SK-N-SH treated with all-trans-retinoic acid at 6 μM for 48 hours (cell line): ENCODE measurements around the gene SERP1.

Experiments used
- ATAC-seq: fragments of 200-7000 bp; cut with Tn5 transposase; 3 replicates; pipeline ENCODE4 v1.9.1; 2020; ENCODE audit warnings: mild to moderate bottlenecking, moderate library complexity
- ARNTL ChIP-seq: fragments of 450-650 bp; formaldehyde crosslinking; IDR thresholded peaks from 2 replicates; pipeline ENCODE4 v1.5.0; 2020; ENCODE audit warnings: low read depth, mild to moderate bottlenecking, moderate library complexity, borderline replicate concordance
- BACH2 ChIP-seq: fragments of 250-450 bp; sonication (Bioruptor Pico); IDR thresholded peaks from 2 replicates; pipeline ENCODE4 v1.9.0; 2021; ENCODE audit warnings: mild to moderate bottlenecking, borderline replicate concordance
- CSDC2 ChIP-seq: fragments of 250-450 bp; sonication (Bioruptor Pico); IDR thresholded peaks from 2 replicates; pipeline ENCODE4 v1.5.0; 2020; ENCODE audit warnings: mild to moderate bottlenecking, moderate library complexity
- CSRNP3 ChIP-seq: fragments of 250-450 bp; sonication (Bioruptor Pico); IDR thresholded peaks from 2 replicates; pipeline ENCODE4 v1.5.1; 2021; ENCODE audit warnings: mild to moderate bottlenecking, moderate library complexity
- ESRRG ChIP-seq: fragments of 250-450 bp; sonication (Bioruptor Pico); IDR thresholded peaks from 2 replicates; pipeline ENCODE4 v1.6.1; 2021; ENCODE audit warnings: mild to moderate bottlenecking
- GLIS3 ChIP-seq: fragments of 250-450 bp; sonication (Bioruptor Pico); IDR thresholded peaks from 2 replicates; pipeline ENCODE4 v1.5.0; 2020; ENCODE audit warnings: mild to moderate bottlenecking, moderate library complexity
- ISL1 ChIP-seq: fragments of 250-450 bp; sonication (Bioruptor Pico); IDR thresholded peaks from 2 replicates; pipeline ENCODE4 v2.1.2; 2022; ENCODE audit warnings: mild to moderate bottlenecking, moderate library complexity
- OSR1 ChIP-seq: fragments of 250-450 bp; sonication (Bioruptor Pico); IDR thresholded peaks from 2 replicates; pipeline ENCODE4 v1.8.0; 2022; ENCODE audit warnings: moderate library complexity, mild to moderate bottlenecking, inconsistent platforms
- PATZ1 ChIP-seq: fragments of 250-450 bp; sonication (Bioruptor Pico); IDR thresholded peaks from 2 replicates; pipeline ENCODE4 v1.8.0; 2020; ENCODE audit warnings: mild to moderate bottlenecking, moderate library complexity, borderline replicate concordance
- RARB ChIP-seq: fragments of 250-450 bp; sonication (Bioruptor Pico); IDR thresholded peaks from 2 replicates; pipeline ENCODE4 v1.8.0; 2021; ENCODE audit warnings: mild to moderate bottlenecking, moderate library complexity
- SNAI2 ChIP-seq: fragments of 250-450 bp; sonication (Bioruptor Pico); IDR thresholded peaks from 2 replicates; pipeline ENCODE4 v1.5.0; 2020; ENCODE audit warnings: mild to moderate bottlenecking, moderate library complexity
- TCF4 ChIP-seq: fragments of 250-450 bp; sonication (Bioruptor Pico); IDR thresholded peaks from 2 replicates; pipeline ENCODE4 v1.8.0; 2021; ENCODE audit warnings: mild to moderate bottlenecking, moderate library complexity, borderline replicate concordance
- TOX ChIP-seq: fragments of 250-450 bp; sonication (Bioruptor Pico); IDR thresholded peaks from 2 replicates; pipeline ENCODE4 v1.8.0; 2021; ENCODE audit warnings: mild to moderate bottlenecking, moderate library complexity, borderline replicate concordance
- ZC3H10 ChIP-seq: fragments of 250-450 bp; sonication (Bioruptor Pico); IDR thresholded peaks from 2 replicates; pipeline ENCODE4 v1.5.1; 2021; ENCODE audit warnings: mild to moderate bottlenecking, moderate library complexity
- ZFP3 ChIP-seq: fragments of 250-450 bp; sonication (Bioruptor Pico); IDR thresholded peaks from 2 replicates; pipeline ENCODE4 v1.5.0; 2020; ENCODE audit warnings: mild to moderate bottlenecking, moderate library complexity
- ZFP30 ChIP-seq: fragments of 450-650 bp; formaldehyde crosslinking; IDR thresholded peaks from 2 replicates; pipeline ENCODE4 v1.5.0; 2022; ENCODE audit warnings: mild to moderate bottlenecking, moderate library complexity
- ZNF565 ChIP-seq: fragments of 450-650 bp; formaldehyde crosslinking; conservative IDR thresholded peaks from 2 replicates; pipeline ENCODE4 v1.5.0; 2020; ENCODE audit warnings: low read depth, mild to moderate bottlenecking, moderate library complexity
- ZNF70 ChIP-seq: fragments of 450-650 bp; formaldehyde crosslinking; IDR thresholded peaks from 2 replicates; pipeline ENCODE4 v1.5.0; 2020; ENCODE audit warnings: mild to moderate bottlenecking, moderate library complexity
- ZNF8 ChIP-seq: fragments of 450-650 bp; formaldehyde crosslinking; IDR thresholded peaks from 2 replicates; pipeline ENCODE4 v1.5.0; 2020; ENCODE audit warnings: mild to moderate bottlenecking, moderate library complexity
- TF ChIP-seq, protein P1 (sequence below): fragments of 250-450 bp; sonication (Bioruptor Pico); IDR thresholded peaks from 2 replicates; pipeline ENCODE4 v1.5.0; 2020; ENCODE audit warnings: mild to moderate bottlenecking, moderate library complexity
- TF ChIP-seq, protein P2 (sequence below): fragments of 250-450 bp; sonication (Bioruptor Pico); IDR thresholded peaks from 2 replicates; pipeline ENCODE4 v1.8.0; 2021; ENCODE audit warnings: low read depth, mild to moderate bottlenecking, moderate library complexity, borderline replicate concordance

Gene SERP1

DNA sequence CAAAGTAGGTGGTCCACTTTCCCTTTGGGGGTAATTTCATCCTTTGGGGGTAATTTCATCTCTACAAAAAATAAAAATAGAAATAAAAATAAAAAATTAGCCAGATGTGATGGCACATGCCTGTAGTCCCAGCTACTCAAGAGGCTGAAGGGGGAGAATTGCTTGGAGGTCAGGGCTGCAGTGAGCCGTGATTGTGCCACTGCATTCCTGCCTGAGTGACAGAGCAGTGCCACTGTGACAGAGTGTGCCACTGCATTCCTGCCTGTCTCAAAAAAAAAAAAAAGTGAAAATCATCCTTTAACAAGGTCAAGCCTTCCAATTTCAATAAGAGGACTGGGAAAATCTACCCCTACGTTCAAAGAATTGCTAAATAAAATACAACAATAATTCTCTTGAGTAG is 22.8 kb downstream of the SERP1 start:
- no peak for ATAC-seq

DNA sequence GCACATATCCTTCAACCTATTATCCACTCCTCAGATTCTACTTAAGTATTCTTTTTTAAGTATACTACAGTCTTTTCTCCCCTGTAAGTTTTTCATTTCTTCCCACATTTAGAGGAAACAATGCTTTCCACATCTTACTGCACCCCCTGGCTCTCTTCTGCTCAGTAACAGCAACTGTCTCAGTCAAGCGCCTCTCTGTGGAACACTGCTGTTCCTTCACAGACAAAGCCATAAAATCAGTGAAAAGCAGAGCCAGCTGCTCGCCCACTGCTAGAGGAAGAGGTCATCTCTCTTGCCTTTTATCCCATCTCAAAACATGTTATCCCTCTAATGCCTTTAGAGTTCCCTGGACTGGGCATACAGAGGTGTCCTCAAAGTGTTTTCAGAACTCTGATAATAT is 24.8 kb downstream of the SERP1 start:
- peak; percentile 45; the same call in 2 of the 3 replicates for ATAC-seq
- no peak for TF ChIP-seq ZNF70
- no peak for TF ChIP-seq ZNF565 (CRISPR knock-in tag)
- no peak for TF ChIP-seq BACH2 (CRISPR knock-in tag)
- no peak for TF ChIP-seq CSDC2 (CRISPR knock-in tag)
- no peak for TF ChIP-seq TOX
- TF ChIP-seq ESRRG (CRISPR knock-in tag), result no peak
- TF ChIP-seq GLIS3, result no peak
- TF ChIP-seq CSRNP3 (CRISPR knock-in tag), result no peak
- no peak for TF ChIP-seq TCF4
- no peak for TF ChIP-seq ARNTL (CRISPR knock-in tag)
- no peak for TF ChIP-seq ISL1 (CRISPR knock-in tag)
- no peak for TF ChIP-seq ZFP3
- TF ChIP-seq, protein P1, sequence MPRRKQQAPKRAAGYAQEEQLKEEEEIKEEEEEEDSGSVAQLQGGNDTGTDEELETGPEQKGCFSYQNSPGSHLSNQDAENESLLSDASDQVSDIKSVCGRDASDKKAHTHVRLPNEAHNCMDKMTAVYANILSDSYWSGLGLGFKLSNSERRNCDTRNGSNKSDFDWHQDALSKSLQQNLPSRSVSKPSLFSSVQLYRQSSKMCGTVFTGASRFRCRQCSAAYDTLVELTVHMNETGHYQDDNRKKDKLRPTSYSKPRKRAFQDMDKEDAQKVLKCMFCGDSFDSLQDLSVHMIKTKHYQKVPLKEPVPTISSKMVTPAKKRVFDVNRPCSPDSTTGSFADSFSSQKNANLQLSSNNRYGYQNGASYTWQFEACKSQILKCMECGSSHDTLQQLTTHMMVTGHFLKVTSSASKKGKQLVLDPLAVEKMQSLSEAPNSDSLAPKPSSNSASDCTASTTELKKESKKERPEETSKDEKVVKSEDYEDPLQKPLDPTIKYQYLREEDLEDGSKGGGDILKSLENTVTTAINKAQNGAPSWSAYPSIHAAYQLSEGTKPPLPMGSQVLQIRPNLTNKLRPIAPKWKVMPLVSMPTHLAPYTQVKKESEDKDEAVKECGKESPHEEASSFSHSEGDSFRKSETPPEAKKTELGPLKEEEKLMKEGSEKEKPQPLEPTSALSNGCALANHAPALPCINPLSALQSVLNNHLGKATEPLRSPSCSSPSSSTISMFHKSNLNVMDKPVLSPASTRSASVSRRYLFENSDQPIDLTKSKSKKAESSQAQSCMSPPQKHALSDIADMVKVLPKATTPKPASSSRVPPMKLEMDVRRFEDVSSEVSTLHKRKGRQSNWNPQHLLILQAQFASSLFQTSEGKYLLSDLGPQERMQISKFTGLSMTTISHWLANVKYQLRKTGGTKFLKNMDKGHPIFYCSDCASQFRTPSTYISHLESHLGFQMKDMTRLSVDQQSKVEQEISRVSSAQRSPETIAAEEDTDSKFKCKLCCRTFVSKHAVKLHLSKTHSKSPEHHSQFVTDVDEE (CRISPR knock-in tag), result no peak
- no peak for TF ChIP-seq SNAI2 (CRISPR knock-in tag)
- no peak for TF ChIP-seq RARB
- no peak for TF ChIP-seq ZFP30 (CRISPR knock-in tag)
- no peak for TF ChIP-seq ZC3H10 (CRISPR knock-in tag)

More for the DNA sequence above, 22.8 kb downstream of the SERP1 start:
- TF ChIP-seq ZNF565 (CRISPR knock-in tag), result no peak
- TF ChIP-seq, protein P2, sequence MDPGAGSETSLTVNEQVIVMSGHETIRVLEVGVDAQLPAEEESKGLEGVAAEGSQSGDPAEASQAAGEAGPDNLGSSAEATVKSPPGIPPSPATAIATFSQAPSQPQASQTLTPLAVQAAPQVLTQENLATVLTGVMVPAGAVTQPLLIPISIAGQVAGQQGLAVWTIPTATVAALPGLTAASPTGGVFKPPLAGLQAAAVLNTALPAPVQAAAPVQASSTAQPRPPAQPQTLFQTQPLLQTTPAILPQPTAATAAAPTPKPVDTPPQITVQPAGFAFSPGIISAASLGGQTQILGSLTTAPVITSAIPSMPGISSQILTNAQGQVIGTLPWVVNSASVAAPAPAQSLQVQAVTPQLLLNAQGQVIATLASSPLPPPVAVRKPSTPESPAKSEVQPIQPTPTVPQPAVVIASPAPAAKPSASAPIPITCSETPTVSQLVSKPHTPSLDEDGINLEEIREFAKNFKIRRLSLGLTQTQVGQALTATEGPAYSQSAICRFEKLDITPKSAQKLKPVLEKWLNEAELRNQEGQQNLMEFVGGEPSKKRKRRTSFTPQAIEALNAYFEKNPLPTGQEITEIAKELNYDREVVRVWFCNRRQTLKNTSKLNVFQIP (CRISPR knock-in tag), result no peak
- no peak for TF ChIP-seq ZNF8 (CRISPR knock-in tag)
- no peak for TF ChIP-seq OSR1 (CRISPR knock-in tag)
- no peak for TF ChIP-seq ZFP30 (CRISPR knock-in tag)
- TF ChIP-seq CSRNP3 (CRISPR knock-in tag), result no peak
- TF ChIP-seq SNAI2 (CRISPR knock-in tag), result no peak
- no peak for TF ChIP-seq ARNTL (CRISPR knock-in tag)
- TF ChIP-seq, protein P1 (CRISPR knock-in tag), result no peak
- no peak for TF ChIP-seq ISL1 (CRISPR knock-in tag)
- TF ChIP-seq ZC3H10 (CRISPR knock-in tag), result no peak
- TF ChIP-seq CSDC2 (CRISPR knock-in tag), result no peak
- no peak for TF ChIP-seq GLIS3
- no peak for TF ChIP-seq ZNF70
- TF ChIP-seq ESRRG (CRISPR knock-in tag), result no peak
- no peak for TF ChIP-seq PATZ1
- no peak for TF ChIP-seq RARB
- no peak for TF ChIP-seq TOX
- no peak for TF ChIP-seq ZFP3
